DMS 273 (cell line): Measurements from ENCODE around the gene WNT7A.
"Not testable (repeated sequence)": the region's sequence is repeated elsewhere in the genome, so short reads cannot be mapped to it uniquely, and the experiment has no call there.

ENCODE experiments used
- DNase-seq: peaks from one replicate; lab custom pipeline; 2025; ENCODE audit not compliant: unreplicated experiment; lab: John Stamatoyannopoulos, UW

WNT7A gene

GRCh38 chr3:13879946-13880810 is at the start of gene WNT7A:
Gene WNT7A, minus strand, starts transcription at chr3:13880071. Its CDS starts 255 bp downstream, at chr3:13879816.
- DNase-seq = peak; percentile 81

- not testable (repeated sequence) for DNase-seq
These were observed 48.9 kb upstream of the WNT7A start for GRCh38 chr3:13928741-13929140.

GRCh38 chr3:13927295-13927694 is 47.4 kb upstream of the WNT7A start:
- DNase-seq = peak; percentile 18

- DNase-seq = no peak
These were observed 36.5 kb upstream of the WNT7A start for GRCh38 chr3:13916375-13916774.

GRCh38 chr3:13902648-13903238 is 22.9 kb upstream of the WNT7A start:
- DNase-seq = no peak

- DNase-seq = no peak
These were observed 22.2 kb upstream of the WNT7A start for GRCh38 chr3:13901935-13902584.

- DNase-seq = no peak
These were observed 18.5 kb upstream of the WNT7A start for GRCh38 chr3:13898346-13898745.

GRCh38 chr3:13896473-13897154 is 16.7 kb upstream of the WNT7A start:
- peak; percentile 84 for DNase-seq

GRCh38 chr3:13895155-13896105 is 15.6 kb upstream of the WNT7A start:
- peak; percentile 95 for DNase-seq

- DNase-seq = no peak
These were observed 14.9 kb upstream of the WNT7A start for GRCh38 chr3:13894807-13895154.

- no peak for DNase-seq
These were observed 14.4 kb upstream of the WNT7A start for GRCh38 chr3:13894096-13894806.

- no peak for DNase-seq
These were observed 12.4 kb upstream of the WNT7A start for GRCh38 chr3:13892304-13892703.

- peak; percentile 52 for DNase-seq
These were observed 11.7 kb upstream of the WNT7A start for GRCh38 chr3:13891492-13892073.

GRCh38 chr3:13891017-13891392 is 11.1 kb upstream of the WNT7A start:
- no peak for DNase-seq

- DNase-seq = peak; percentile 79
These were observed 10.6 kb upstream of the WNT7A start for GRCh38 chr3:13890377-13891016.

GRCh38 chr3:13888576-13888975 is 8.7 kb upstream of the WNT7A start:
- no peak for DNase-seq

- no peak for DNase-seq
These were observed 7.8 kb upstream of the WNT7A start for GRCh38 chr3:13887495-13888300.

GRCh38 chr3:13886593-13887129 is 6.8 kb upstream of the WNT7A start:
- no peak for DNase-seq
